GM18858 (cell line): ENCODE data around the gene LRIF1.
"Not testable (repeated sequence)": the region's sequence is repeated elsewhere in the genome, so short reads cannot be mapped to it uniquely, and the experiment has no call there.

ENCODE experiments used
- ATAC-seq: cut with Tn5 transposase; IDR thresholded peaks from one replicate; pipeline ENCODE4 v1.9.1; 2021; ENCODE audit not compliant: unreplicated experiment

The LRIF1 gene

DNA sequence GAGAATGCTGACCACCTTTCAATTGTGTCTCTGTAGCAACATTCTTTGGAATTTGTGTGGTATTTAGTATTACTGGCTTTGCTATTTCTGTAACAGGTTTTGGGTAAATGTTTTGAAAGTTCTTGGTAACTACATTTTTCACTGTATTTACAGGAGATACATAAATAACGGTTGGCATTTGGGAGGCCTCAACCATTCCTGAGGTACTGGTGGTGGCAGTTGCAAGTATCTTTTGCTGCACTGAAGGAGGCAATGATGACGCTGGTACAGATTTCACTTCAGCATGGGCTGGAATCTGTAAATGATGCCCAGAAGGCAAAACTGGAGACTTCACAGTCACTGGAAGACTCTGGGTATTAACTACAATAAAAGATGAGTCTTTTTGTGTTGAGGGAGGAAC, 11.7 kb downstream of the LRIF1 start:
- ATAC-seq: no peak

- ATAC-seq: no peak
These were observed 12.6 kb downstream of the LRIF1 start for GRCh38 chr1:110951161-110951560.

DNA sequence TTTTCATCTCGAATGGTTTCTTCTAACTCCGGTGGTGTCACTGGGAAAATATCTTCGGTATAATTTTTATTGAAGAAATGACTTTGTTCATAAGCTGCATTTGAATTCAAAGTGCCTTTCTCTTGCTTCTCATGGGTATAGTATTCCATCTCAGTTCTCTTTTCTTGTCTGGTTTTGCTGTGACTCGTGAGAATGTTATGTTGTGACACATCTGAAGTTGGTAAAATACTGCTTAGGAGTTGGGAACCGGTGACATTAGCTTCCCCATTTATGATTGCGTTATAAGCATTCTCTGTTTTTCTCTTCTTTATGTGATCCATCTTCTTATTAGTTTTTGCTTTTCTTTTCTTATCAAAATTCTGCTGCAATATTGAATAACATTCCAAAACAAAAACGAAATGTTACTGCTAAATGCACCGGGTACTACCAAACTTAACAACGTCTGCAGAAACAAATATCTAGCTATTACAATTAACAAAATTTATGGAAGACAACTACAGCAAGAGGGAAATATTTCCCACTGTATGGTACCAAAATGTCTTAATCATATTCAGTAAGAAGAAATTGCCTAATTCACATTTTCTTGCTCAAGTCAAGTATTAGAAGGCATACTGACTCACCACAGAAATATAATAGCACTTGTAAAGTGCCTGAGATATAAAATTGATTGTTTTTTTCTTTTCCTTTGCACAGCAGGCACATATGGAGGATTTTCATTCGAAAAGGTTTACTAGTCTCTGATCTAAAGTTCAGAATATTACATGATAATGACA, 15.5 kb downstream of the LRIF1 start:
- no peak for ATAC-seq

- no peak for ATAC-seq
These were observed 18.1 kb downstream of the LRIF1 start for GRCh38 chr1:110945626-110946025.

- ATAC-seq: no peak
These were observed 18.9 kb downstream of the LRIF1 start for GRCh38 chr1:110944806-110945205.

DNA sequence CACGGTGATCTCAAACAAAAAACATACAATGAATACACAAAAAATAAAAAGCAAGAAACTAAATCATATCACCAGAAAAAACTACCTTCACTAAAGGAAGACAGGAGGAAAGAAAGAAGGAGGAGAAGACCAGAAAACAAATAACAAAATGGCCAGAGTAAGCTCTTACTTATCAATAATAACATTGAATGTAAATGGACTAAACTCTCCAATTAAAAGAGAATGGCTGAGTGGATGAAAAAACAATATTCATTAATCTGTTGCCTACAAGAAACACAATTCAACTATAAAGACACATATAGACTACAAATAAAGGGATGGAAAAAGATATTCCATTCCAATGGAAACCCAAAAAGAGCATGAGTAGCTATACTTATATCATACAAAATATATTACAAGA, 27.2 kb downstream of the LRIF1 start:
- ATAC-seq: no peak

DNA sequence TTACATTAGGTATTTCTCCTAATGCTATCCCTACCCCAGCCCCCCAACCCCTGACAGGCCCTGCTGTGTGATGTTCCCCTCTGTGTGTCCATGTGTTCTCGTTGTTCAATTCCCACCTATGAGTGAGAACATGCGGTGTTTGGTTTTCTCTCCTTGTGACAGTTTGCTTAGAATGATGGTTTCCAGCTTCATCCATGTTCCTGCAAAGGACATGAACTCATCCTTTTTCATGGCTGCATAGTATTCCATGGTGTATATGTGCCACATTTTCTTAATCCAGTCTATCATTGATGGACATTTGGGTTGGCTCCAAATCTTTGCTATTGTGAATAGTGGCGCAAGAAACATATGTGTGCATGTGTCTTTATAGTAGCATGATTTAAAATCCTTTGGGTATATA, 32.6 kb downstream of the LRIF1 start:
- ATAC-seq: not testable (repeated sequence)

- ATAC-seq: no peak
These were observed 34.8 kb downstream of the LRIF1 start for GRCh38 chr1:110928904-110929303.

GRCh38 chr1:110928191-110928590, 35.5 kb downstream of the LRIF1 start:
- no peak for ATAC-seq

DNA sequence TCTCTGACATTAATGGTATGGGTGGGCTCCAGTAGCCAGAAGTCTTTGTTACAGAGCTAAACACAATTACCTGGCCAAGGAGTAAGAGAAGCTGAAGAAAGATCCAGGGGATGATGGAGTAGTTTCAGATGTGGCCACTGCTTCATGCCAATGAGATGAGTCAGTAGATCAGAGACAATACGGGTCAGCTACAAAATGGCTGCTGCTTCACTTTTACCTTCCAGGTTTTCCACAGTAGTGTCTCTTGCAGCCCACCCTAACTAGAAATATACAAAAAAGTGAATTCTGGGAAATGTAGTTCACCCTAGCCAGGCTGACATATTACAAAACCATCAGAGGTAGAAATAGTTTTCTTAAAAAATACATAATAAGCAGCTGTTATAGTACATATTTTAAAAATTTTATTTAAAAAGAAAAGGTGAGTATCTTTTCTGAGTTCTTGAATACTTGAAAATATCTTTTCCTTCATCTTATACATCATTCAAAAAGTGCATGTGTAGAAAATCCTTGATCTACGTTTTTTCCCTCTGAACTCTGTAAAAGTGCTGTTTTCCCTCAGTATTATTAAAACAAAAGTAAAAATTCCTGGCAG, 36.1 kb downstream of the LRIF1 start:
- no peak for ATAC-seq

- no peak for ATAC-seq
These were observed 41.8 kb downstream of the LRIF1 start for GRCh38 chr1:110921953-110922352.

- ATAC-seq: no peak
These were observed 45.7 kb downstream of the LRIF1 start for GRCh38 chr1:110918016-110918415.

GRCh38 chr1:110916669-110917306, 46.9 kb downstream of the LRIF1 start:
- peak; percentile 60 for ATAC-seq

DNA sequence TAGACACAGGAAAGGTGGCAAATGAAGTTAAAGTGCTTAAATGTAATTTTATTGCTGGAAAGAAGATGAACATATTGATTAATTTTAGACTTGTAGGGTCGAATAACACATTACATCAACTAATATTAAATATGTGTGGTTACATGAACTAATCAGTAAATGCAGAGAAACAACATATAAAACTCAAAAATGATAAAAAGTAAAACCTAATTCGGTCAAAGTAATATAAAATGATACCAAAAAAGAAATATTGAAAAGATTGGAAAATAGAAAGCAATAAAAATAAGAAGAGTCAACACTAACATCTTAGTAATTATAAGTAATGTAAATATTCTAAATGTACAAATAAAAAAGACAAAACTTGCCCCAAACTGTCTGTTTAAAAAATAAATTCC, 47.5 kb downstream of the LRIF1 start:
- no peak for ATAC-seq

GRCh38 chr1:110915804-110916203, 47.9 kb downstream of the LRIF1 start:
- no peak for ATAC-seq

DNA sequence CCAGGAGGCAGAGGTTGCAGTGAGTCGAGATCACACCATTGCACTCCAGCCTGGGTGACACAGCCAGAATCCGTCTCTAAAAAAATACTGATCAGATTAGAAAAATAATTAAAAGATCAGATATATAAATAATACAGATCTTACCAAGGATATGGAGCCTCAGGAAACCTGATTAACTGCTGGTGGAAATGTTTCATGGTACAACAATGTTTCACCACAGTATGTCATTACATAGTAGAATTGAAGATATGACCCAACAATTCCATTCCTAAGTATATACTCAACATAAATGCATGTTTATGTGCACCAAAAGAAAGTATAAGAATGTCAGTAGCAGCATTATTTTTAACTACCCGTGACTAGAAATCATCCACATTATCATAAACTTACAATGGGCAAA, 49.0 kb downstream of the LRIF1 start:
- no peak for ATAC-seq

DNA sequence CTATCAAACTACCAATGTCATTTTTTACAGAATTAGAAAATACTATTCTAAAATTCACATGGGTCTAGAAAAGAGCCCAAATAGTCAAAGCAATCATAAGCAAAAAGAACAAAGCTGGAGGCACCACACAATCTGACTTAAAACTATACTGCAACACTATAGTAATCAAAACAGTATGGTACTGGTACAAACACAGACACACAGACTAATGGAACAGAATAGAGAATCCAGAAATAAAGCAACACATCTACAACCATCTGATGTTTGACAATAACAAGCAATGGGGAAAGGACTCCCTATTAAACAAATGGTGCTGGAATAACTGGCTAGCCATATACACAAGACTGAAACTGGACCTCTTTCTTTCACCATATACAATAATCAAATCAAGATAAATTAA, 50.9 kb downstream of the LRIF1 start:
- ATAC-seq: no peak

DNA sequence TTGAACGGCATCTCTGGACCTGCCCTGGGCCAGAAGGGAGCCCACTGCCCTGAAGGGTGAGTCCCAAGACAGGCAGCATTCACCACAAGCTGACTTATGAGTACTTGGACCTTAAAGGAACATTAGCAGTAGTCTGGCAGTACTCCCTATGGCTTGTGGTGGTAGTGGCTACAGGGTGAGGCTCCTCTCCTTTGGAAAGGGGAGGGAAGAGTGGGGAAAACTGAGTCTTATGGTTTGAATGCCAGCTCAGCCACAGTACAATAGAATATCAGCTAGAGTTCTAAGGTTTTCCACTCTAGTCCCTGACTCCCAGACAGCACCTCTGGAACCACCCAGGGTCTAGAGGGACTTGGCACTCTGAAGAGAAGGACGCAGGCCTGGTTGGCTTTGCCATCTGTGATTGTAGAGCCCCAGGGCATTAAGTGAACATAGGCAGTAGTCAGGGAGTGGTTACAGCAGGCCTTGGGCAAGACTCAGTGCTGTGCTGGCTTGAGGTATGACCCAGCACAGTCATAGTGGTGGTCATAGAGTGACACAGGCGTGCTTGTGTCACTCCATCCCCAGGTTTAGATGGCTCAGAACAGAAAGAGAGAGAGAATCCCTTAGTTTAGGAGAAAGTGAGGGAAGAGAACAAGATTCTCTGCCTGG, 59.7 kb downstream of the LRIF1 start:
- ATAC-seq: no peak

- ATAC-seq: no peak
These were observed 60.8 kb downstream of the LRIF1 start for GRCh38 chr1:110902820-110903463.

DNA sequence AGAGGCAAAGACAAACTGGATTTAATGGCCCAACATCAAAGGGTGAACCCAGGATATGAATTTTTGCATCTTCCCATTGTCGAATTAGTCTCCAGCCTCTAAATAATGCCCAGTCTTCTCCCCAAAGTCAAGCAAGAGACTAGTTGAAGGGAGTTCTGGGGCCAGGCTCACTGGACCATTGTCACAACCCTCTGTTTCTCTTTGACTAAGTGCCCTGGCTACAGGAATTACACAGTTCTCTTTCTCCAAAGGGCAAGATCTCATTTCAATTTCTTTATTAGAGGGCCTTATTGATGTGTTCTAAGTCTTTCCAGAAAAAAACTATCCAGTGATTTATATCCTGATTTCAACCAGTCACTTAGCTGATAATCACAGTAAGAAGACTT, 64.3 kb downstream of the LRIF1 start:
- ATAC-seq: no peak

DNA sequence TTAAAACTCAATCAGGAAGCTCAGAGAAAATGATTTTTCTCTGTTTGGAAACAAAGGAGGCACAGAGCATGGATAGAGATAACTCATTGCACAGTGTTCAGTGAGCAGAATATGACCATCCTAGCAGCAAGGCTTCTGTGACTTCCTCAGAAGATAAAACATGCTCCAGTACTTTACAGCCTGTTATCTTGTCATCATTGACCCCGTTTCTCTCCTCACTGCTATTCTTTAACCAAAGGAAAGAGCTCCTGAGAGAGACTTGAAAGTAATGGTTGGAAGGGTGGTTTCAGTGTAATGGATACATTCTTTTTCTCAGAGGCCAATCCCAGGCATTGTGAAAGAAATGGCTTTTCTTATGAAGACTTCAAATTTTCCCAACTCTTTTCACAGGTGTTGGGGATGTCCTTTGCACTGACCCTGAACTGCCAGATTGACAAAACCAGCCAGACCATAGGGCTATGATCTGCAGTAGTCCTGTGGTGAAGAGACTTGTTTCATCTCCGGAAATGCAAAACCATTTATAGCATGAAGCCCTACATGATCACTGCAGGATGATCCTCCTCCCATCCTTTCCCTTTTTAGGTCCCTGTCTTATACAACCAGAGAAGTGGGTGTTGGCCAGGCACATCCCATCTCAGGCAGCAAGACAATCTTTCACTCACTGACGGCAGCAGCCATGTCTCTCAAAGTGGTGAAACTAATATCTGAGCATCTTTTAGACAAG, 64.8 kb downstream of the LRIF1 start:
- ATAC-seq: no peak
